PFSK-1 (cell line): ENCODE results near the gene MIPEP.

Experiments used
- FOXP2 ChIP-seq: optimal IDR thresholded peaks from 2 replicates; pipeline ENCODE3; 2011; ENCODE audit warnings: borderline replicate concordance, control low read depth, inconsistent platforms; ENCODE audit not compliant: insufficient read depth; ENCODE audit errors: extremely low read length, extremely low read depth
- POLR2AphosphoS5 ChIP-seq: IDR thresholded peaks from 2 replicates; pipeline ENCODE4 v1.6.1; 2012; ENCODE audit warnings: low read depth, mild to moderate bottlenecking, control low read depth, low read length, moderate library complexity
- REST ChIP-seq, 2 experiments: IDR thresholded peaks; 2 replicates each; pipeline versions ENCODE4 v1.6.1 to v1.8.0; 2011 to 2012; ENCODE audit warnings: low read depth in 2 of 2, low read length in 2 of 2, control low read depth in 1 of 2, inconsistent platforms in 1 of 2, mild to moderate bottlenecking in 1 of 2, moderate library complexity in 1 of 2; ENCODE audit not compliant: insufficient read depth in 1 of 2
- SIN3A ChIP-seq: IDR thresholded peaks from 2 replicates; pipeline ENCODE4 v1.6.1; 2012; ENCODE audit warnings: mild to moderate bottlenecking, low read length, moderate library complexity, borderline replicate concordance; ENCODE audit not compliant: insufficient read depth
- TAF1 ChIP-seq: IDR thresholded peaks from 2 replicates; pipeline ENCODE4 v1.6.1; 2012; ENCODE audit warnings: low read length, control low read depth, borderline replicate concordance; ENCODE audit not compliant: insufficient read depth

MIPEP gene

GRCh38 chr13:23754506-23754905 is 134.7 kb downstream of the MIPEP start:
- TF ChIP-seq POLR2AphosphoS5, result no peak
- no peak for TF ChIP-seq FOXP2
- no peak for TF ChIP-seq REST (IDR thresholded peaks at IDR 0.05; ENCODE audit: insufficient read depth in 1 of 2, low read depth in 2 of 2, low read length in 2 of 2)
- no peak for TF ChIP-seq TAF1
- TF ChIP-seq SIN3A, result no peak

- TF ChIP-seq POLR2AphosphoS5, result no peak
- TF ChIP-seq TAF1, result no peak
These were observed 135.7 kb downstream of the MIPEP start for GRCh38 chr13:23753458-23753857.

GRCh38 chr13:23752111-23753001 is 136.8 kb downstream of the MIPEP start:
- TF ChIP-seq TAF1, result no peak
- no peak for TF ChIP-seq SIN3A
- TF ChIP-seq REST (IDR thresholded peaks at IDR 0.05; ENCODE audit: insufficient read depth in 1 of 2, low read depth in 2 of 2, low read length in 2 of 2), result no peak
- no peak for TF ChIP-seq FOXP2
- TF ChIP-seq POLR2AphosphoS5, result no peak

GRCh38 chr13:23751195-23751594 is 138.0 kb downstream of the MIPEP start:
- TF ChIP-seq FOXP2 (no peak), SIN3A (no peak)

GRCh38 chr13:23750383-23751121 is 138.6 kb downstream of the MIPEP start:
- no peak for TF ChIP-seq FOXP2
- TF ChIP-seq REST (IDR thresholded peaks at IDR 0.05; ENCODE audit: insufficient read depth in 1 of 2, low read depth in 2 of 2, low read length in 2 of 2), result no peak
- no peak for TF ChIP-seq POLR2AphosphoS5
- TF ChIP-seq SIN3A, result no peak
- TF ChIP-seq TAF1, result no peak

GRCh38 chr13:23749288-23749873 is 139.8 kb downstream of the MIPEP start:
- TF ChIP-seq SIN3A (no peak), FOXP2 (no peak), TAF1 (no peak), POLR2AphosphoS5 (no peak), REST (IDR thresholded peaks at IDR 0.05; ENCODE audit: insufficient read depth in 1 of 2, low read depth in 2 of 2, low read length in 2 of 2) (no peak)
